Nephron (organoid): ENCODE measurements around the gene TMEM167A.

ENCODE experiments used
- H3K27ac Mint-ChIP-seq, 3 experiments: 2 replicates each; pipeline ENCODE4 v1.8.0; 2020; ENCODE audit warnings: mixed read lengths in 3 of 3, mild to moderate bottlenecking in 2 of 3, moderate library complexity in 1 of 3
- H3K27me3 Mint-ChIP-seq: 2 replicates; pipeline ENCODE4 v1.8.0; 2021; ENCODE audit warnings: low read depth, mild to moderate bottlenecking, moderate library complexity, mixed read lengths
- H3K36me3 Mint-ChIP-seq: 2 replicates; pipeline ENCODE4 v1.8.0; 2020; ENCODE audit warnings: low read depth, mixed read lengths
- H3K4me1 Mint-ChIP-seq: 2 replicates; pipeline ENCODE4 v1.8.0; 2020; ENCODE audit warnings: mixed read lengths
- H3K4me3 Mint-ChIP-seq, 3 experiments: 2 replicates each; pipeline ENCODE4 v1.8.0; 2020; ENCODE audit warnings: mild to moderate bottlenecking in 3 of 3, mixed read lengths in 3 of 3, moderate library complexity in 2 of 3
- H3K9me3 Mint-ChIP-seq: 2 replicates; pipeline ENCODE4 v1.8.0; 2020; ENCODE audit warnings: mixed read lengths
- TF ChIP-seq, protein P1 (sequence below), 3 experiments: fragments of 200-600 bp; sonication (generic); IDR thresholded peaks; one replicate each; pipeline ENCODE4 v1.5.0; 2021; ENCODE audit warnings: antibody characterized with exemption in 3 of 3; ENCODE audit not compliant: unreplicated experiment in 3 of 3

Gene TMEM167A

DNA sequence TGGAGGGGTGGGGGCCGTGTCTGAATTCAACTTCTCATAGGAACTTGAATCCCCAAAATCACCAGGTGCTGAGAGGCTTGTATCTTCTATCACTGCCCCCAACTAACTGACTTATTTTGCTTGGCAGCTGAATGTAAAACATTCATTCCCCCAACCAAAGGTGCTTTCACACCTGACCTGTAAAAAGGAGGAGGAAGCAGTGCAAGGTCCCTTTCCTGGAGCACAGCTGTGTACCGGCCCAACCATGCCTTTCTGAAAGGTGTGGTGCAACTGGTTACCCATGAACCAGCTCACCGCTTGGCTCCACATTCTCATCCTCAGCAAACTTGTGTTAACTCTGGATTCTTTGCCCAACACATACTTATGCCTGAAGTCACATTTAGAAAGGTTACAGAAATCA, 34.7 kb downstream of the TMEM167A start:
- no peak overlapping the region for H3K4me3 Mint-ChIP-seq
- TF ChIP-seq, protein P1, sequence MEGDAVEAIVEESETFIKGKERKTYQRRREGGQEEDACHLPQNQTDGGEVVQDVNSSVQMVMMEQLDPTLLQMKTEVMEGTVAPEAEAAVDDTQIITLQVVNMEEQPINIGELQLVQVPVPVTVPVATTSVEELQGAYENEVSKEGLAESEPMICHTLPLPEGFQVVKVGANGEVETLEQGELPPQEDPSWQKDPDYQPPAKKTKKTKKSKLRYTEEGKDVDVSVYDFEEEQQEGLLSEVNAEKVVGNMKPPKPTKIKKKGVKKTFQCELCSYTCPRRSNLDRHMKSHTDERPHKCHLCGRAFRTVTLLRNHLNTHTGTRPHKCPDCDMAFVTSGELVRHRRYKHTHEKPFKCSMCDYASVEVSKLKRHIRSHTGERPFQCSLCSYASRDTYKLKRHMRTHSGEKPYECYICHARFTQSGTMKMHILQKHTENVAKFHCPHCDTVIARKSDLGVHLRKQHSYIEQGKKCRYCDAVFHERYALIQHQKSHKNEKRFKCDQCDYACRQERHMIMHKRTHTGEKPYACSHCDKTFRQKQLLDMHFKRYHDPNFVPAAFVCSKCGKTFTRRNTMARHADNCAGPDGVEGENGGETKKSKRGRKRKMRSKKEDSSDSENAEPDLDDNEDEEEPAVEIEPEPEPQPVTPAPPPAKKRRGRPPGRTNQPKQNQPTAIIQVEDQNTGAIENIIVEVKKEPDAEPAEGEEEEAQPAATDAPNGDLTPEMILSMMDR (IDR thresholded peaks at IDR 0.05; ENCODE audit: unreplicated experiment in 3 of 3), result no peak
- H3K36me3 Mint-ChIP-seq, result no peaks in the 10 kb centered on the region
- H3K4me1 Mint-ChIP-seq, result peaks cover under 1% of the 10 kb centered on the region
- H3K27me3 Mint-ChIP-seq, result no peaks in the 10 kb centered on the region
- no peak overlapping the region for H3K27ac Mint-ChIP-seq
- no peaks in the 10 kb centered on the region for H3K9me3 Mint-ChIP-seq

DNA sequence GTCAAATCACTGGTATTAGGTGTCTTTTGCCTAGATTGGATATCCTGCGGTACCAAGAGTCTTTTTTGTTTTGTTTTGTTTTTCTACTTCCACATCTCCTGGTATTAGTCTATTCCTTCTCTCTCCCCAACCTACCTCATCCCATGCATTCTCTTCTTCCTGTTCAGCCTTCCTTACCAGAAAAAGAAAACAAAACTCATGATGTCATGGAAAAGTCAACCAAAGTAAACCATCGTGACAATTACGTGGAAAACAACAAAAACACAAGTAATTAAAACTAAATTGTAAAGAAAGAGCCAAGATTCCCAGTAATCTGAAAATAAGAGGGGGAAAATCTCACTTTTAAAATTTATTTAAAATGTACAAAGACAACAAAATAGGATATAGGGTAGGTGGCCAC, 38.3 kb downstream of the TMEM167A start:
- Mint-ChIP-seq H3K9me3 (no peaks in the 10 kb centered on the region), H3K4me3 (no peak overlapping the region), H3K4me1 (peaks cover 32% of the 10 kb centered on the region), H3K36me3 (no peaks in the 10 kb centered on the region), H3K27me3 (no peaks in the 10 kb centered on the region), H3K27ac (no peak overlapping the region)
- TF ChIP-seq, protein P1 (IDR thresholded peaks at IDR 0.05; ENCODE audit: unreplicated experiment in 3 of 3), result no peak

DNA sequence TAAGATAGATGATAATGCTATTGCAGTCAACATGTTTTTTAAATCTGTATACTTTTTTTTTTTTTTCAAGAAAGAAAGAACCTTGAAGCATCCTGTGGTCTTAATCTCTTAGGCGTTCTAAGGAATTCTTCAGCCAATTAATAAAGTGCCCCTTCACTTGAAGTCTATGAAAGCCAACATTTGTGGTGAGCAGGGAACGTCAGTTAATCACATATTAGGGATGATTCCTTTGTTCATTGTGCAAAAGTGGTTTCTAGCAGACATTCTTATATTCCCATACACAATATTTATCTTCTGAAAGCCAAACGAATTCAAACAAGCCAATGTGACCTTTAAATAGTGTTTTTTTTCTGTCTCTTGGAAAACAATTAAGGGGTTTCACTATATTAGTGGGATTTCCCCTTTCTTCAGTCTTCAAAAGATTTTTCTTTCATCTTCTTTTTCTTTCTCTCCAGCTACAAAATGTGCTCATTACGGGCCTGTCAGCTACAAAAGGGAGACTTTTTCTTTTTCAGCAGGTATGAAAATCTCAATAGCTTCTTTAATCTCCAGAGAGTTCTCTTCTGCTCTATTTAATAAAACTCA, 40.1 kb downstream of the TMEM167A start:
- Mint-ChIP-seq H3K4me1 (peaks cover 32% of the 10 kb centered on the region), H3K4me3 (no peak overlapping the region), H3K27me3 (no peaks in the 10 kb centered on the region), H3K27ac (peak overlapping the region in 2 of 3 experiments; percentile 62 to 86), H3K36me3 (no peaks in the 10 kb centered on the region), H3K9me3 (no peaks in the 10 kb centered on the region)
- TF ChIP-seq, protein P1 (IDR thresholded peaks at IDR 0.05; ENCODE audit: unreplicated experiment in 3 of 3), result no peak

DNA sequence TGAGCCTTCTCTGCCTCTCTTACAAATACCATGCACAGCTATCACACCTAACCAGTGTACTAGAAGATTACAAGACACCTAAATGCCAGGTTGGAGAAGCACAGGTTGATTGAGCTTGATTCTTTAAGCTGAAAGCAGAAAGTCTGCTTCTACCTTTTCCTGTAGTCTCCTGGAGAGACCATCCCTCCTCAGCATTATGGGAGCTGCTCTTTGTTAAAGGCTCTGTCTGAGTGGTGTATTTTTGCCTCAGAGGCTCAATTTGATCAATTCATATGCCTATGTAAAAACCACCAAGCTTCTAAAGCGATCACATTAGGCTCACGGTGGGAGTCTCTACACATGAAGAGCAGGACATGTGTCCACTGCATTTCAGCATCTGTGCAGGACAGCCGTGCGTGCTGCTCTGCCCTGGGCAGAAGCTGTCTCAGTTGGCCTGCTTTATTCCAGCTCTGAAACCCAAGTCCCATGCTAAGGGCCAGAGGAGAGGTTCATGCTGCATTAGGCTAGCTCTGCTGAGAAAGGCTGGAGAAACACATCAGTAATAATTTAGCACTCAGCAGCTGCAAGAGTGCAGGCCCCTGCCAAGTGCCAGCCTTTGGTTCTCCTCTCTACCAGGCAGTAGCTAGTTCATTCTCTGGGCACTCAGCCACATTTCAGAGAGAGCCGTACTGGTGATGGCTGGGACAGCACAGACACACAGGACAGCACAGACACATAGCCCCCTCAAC, 41.7 kb downstream of the TMEM167A start:
- TF ChIP-seq, protein P1 (IDR thresholded peaks at IDR 0.05; ENCODE audit: unreplicated experiment in 3 of 3), result no peak
- H3K4me1 Mint-ChIP-seq, result peaks cover 32% of the 10 kb centered on the region
- H3K27ac Mint-ChIP-seq, result peak overlapping the region; percentile 12 to 86 (median 81)
- peak overlapping the region in 1 of 3 experiments; percentile 41 for H3K4me3 Mint-ChIP-seq
- no peaks in the 10 kb centered on the region for H3K27me3 Mint-ChIP-seq
- no peaks in the 10 kb centered on the region for H3K9me3 Mint-ChIP-seq
- no peaks in the 10 kb centered on the region for H3K36me3 Mint-ChIP-seq

DNA sequence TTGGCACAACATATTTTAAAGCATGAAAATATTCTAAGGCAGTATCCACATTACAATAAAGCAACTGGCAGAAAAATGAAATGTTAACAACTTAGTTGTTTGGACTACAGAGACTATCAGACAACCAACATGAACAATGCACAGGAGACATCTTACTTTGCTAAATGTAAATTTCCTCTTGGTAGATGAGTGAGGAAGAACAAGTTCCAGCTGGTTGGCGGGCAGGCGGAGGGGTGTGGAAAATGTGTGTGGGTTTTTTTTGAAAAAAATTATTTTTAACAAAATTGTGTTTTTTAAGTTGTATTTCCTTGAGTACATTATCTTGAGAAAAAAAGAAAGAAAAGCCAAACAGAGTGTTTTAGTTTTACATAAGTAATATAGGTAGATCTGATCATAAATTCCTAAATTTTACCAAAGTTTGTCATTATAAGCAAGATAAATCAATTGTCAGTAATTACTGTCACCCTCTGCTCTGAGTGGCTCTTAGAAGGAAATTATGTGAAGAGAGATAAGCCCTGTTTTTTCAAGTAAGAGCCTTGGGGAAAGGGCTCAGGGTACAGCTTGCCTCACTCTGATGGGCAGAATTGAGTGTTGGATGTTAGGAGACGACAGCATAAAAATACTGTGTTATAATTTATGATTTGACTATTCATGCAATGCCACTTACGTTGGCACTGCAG, 42.5 kb downstream of the TMEM167A start:
- Mint-ChIP-seq H3K9me3 (no peaks in the 10 kb centered on the region), H3K4me1 (peaks cover 32% of the 10 kb centered on the region), H3K36me3 (no peaks in the 10 kb centered on the region), H3K4me3 (no peak overlapping the region), H3K27me3 (no peaks in the 10 kb centered on the region), H3K27ac (peak overlapping the region in 2 of 3 experiments; percentile 49 to 86)
- TF ChIP-seq, protein P1 (IDR thresholded peaks at IDR 0.05; ENCODE audit: unreplicated experiment in 3 of 3), result no peak
